ENCODE data around the gene ABI3BP.

DNA sequence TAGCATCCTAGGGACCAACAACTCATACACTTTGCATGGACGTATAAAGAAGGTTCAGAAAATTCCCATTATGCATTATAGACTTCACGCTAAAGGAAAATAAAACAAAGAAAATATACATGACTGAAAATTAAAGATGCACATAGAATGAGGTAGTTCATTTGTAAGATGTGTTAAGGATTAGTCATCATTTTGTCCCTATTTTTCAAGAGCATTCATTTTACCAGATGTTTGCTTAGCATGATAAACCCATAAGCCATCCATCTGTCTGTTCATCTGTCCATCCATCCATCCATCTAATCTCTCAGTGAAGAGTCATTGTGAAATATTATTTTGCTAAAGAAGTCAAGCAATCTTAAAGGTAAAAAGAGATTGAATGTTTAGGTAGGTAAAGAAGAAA is 203.6 kb downstream of the ABI3BP start:
- no peak for TF ChIP-seq POLR2AphosphoS5 (IDR thresholded peaks at IDR 0.05; ENCODE audit: low read depth, low read length)
- no peak for TF ChIP-seq POLR2A (IDR thresholded peaks at IDR 0.05; ENCODE audit: low read depth, low read length)
- no peak for TF ChIP-seq SPI1 (IDR thresholded peaks at IDR 0.05; ENCODE audit: low read depth, low read length)
